Measurements from ENCODE around the gene IQCE.
A peak's percentile ranks its signal among the peaks of the same experiment; 100 is the strongest.
"Not testable (repeated sequence)": the region's sequence is repeated elsewhere in the genome, so short reads cannot be mapped to it uniquely, and the experiment has no call there.

Gene IQCE

GRCh38 chr7:2555121-2556052, 3.4 kb upstream of the IQCE start, which contains the start of gene BRAT1:
BRAT1 (minus strand) TSS chr7:2555524; CDS start chr7:2554431, 1,093 bp downstream.
- DNase-seq: peak; percentile 94 to 98 (median 96)

GRCh38 chr7:2559283-2559950, 638 bp downstream of the IQCE start:
- DNase-seq: peak in 3 of 4 experiments; percentile 36 to 66 (median 48)

GRCh38 chr7:2563955-2564354, 5.2 kb downstream of the IQCE start:
- not testable (repeated sequence) for DNase-seq

GRCh38 chr7:2564970-2565540, 6.3 kb downstream of the IQCE start:
- no peak for DNase-seq

- DNase-seq: no peak
Observed at GRCh38 chr7:2566348-2566889, 7.6 kb downstream of the IQCE start.

GRCh38 chr7:2566890-2567678, 8.3 kb downstream of the IQCE start:
- no peak for DNase-seq

- DNase-seq: peak; percentile 43 to 68 (median 62)
Observed at GRCh38 chr7:2567679-2568278, 9.0 kb downstream of the IQCE start.

- DNase-seq: no peak
Observed at GRCh38 chr7:2568521-2569223, 9.9 kb downstream of the IQCE start.

GRCh38 chr7:2569421-2569820, 10.6 kb downstream of the IQCE start:
- no peak for DNase-seq

- no peak for DNase-seq
Observed at GRCh38 chr7:2570021-2570420, 11.2 kb downstream of the IQCE start.

- DNase-seq: no peak
Observed at GRCh38 chr7:2571409-2571808, 12.6 kb downstream of the IQCE start.

GRCh38 chr7:2572101-2572842, 13.5 kb downstream of the IQCE start:
- DNase-seq: no peak

- DNase-seq: no peak
Observed at GRCh38 chr7:2573761-2574160, 15.0 kb downstream of the IQCE start.

- no peak for DNase-seq
Observed at GRCh38 chr7:2575046-2575732, 16.4 kb downstream of the IQCE start.

- DNase-seq: no peak
Observed at GRCh38 chr7:2575733-2576340, 17.1 kb downstream of the IQCE start.

- DNase-seq: no peak
Observed at GRCh38 chr7:2576742-2577491, 18.1 kb downstream of the IQCE start.

- no peak for DNase-seq
Observed at GRCh38 chr7:2577914-2578680, 19.3 kb downstream of the IQCE start.

- no peak for DNase-seq
Observed at GRCh38 chr7:2580636-2581035, 21.9 kb downstream of the IQCE start.

All from suppressor macrophage (primary cell).